ENCODE measurements around the gene ZNF512. TPM values are rescaled to one million over a fixed set of nuclear protein-coding genes. Genes with fewer than 3 reads are reported as not detected.
"Not testable (repeated sequence)": the region's sequence is repeated elsewhere in the genome, so short reads cannot be mapped to it uniquely, and the experiment has no call there.

Gene ZNF512
- total RNA-seq, 4 donors from 2014 or later = 9.2 to 33.3 (median 20.2) TPM

- 83 to 93% methylated on average over 3 of the region's 3 CpGs for WGBS, 2 donors (ENCODE audit: low coverage in 1 of 2)
- TF ChIP-seq POLR2AphosphoS5 (IDR thresholded peaks at IDR 0.05) (no peak), EP300 (IDR thresholded peaks at IDR 0.05; ENCODE audit: low read depth) (no peak)
- TF ChIP-seq, protein P1, sequence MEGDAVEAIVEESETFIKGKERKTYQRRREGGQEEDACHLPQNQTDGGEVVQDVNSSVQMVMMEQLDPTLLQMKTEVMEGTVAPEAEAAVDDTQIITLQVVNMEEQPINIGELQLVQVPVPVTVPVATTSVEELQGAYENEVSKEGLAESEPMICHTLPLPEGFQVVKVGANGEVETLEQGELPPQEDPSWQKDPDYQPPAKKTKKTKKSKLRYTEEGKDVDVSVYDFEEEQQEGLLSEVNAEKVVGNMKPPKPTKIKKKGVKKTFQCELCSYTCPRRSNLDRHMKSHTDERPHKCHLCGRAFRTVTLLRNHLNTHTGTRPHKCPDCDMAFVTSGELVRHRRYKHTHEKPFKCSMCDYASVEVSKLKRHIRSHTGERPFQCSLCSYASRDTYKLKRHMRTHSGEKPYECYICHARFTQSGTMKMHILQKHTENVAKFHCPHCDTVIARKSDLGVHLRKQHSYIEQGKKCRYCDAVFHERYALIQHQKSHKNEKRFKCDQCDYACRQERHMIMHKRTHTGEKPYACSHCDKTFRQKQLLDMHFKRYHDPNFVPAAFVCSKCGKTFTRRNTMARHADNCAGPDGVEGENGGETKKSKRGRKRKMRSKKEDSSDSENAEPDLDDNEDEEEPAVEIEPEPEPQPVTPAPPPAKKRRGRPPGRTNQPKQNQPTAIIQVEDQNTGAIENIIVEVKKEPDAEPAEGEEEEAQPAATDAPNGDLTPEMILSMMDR (IDR thresholded peaks at IDR 0.05) = no peak
These were observed 40.1 kb downstream of the ZNF512 start for GRCh38 chr2:27622921-27623384.

GRCh38 chr2:27624943-27625342 is 42.1 kb downstream of the ZNF512 start:
- in situ Hi-C loops (cut with MboI; ENCODE audit: low pct_ligation_motif_present in 1 of 4, low pct_unique_long_range_greater_than_20kb in 1 of 4, low sequenced_read_pairs in 3 of 4) = no loop called here
- Histone ChIP-seq H3K9me3 (no peaks in the 10 kb centered on the region), H3K36me3 (peaks cover 0 to 27% (median 9%) of the 10 kb centered on the region in 4 donors), H3K27me3 (no peaks in the 10 kb centered on the region), H3K4me3 (no peak overlapping the region), H3K27ac (no peak overlapping the region), H3K4me1 (peaks cover 14 to 17% (median 14%) of the 10 kb centered on the region in 4 donors)
- TF ChIP-seq, protein P1 (IDR thresholded peaks at IDR 0.05) = no peak
- TF ChIP-seq POLR2AphosphoS5 (IDR thresholded peaks at IDR 0.05) (no peak), EP300 (IDR thresholded peaks at IDR 0.05; ENCODE audit: low read depth) (no peak), POLR2A (IDR thresholded peaks at IDR 0.05) (no peak)
- intact Hi-C loops (cut with DNase I; ENCODE audit: low total_unique reads) = no loop called here
- no peak for DNase-seq

More at GRCh38 chr2:27622921-27623384, 40.1 kb downstream of the ZNF512 start:
- Histone ChIP-seq H3K4me3 (no peak overlapping the region), H3K27ac (no peak overlapping the region), H3K9me3 (no peaks in the 10 kb centered on the region), H3K36me3 (peaks cover 0 to 44% (median 10%) of the 10 kb centered on the region in 4 donors), H3K4me1 (peaks cover 3 to 6% (median 4%) of the 10 kb centered on the region in 4 donors), H3K27me3 (no peaks in the 10 kb centered on the region)
- DNase-seq = no peak
- intact Hi-C loops (cut with DNase I; ENCODE audit: low total_unique reads) = no loop called here
- in situ Hi-C loops (cut with MboI; ENCODE audit: low pct_ligation_motif_present in 1 of 4, low pct_unique_long_range_greater_than_20kb in 1 of 4, low sequenced_read_pairs in 3 of 4) = no loop called here

DNA sequence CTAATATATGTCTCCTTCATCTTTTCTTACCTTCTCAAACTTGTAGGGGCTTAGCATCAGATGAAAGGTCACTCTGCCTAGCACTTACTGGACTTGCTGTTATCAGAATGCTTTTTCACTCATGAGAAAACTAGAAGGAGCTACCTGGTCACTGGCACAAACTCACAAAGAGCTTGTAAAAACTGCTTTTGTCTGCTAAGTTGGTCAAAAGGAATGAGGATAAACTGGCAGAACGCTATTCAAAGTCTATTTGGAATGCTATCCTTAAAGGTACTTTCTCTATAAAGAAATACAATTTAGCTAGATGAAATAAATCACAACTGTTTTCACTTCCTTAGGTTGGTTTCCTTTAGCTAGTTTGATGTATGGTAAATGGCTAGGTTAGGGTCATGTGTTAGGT is 43.5 kb downstream of the ZNF512 start:
- H3K9me3 ChIP-seq; H3K4me3 ChIP-seq; H3K27ac ChIP-seq; DNase-seq; intact Hi-C loops (cut with DNase I; ENCODE audit: low total_unique reads); H3K27me3 ChIP-seq; in situ Hi-C loops (cut with MboI; ENCODE audit: low pct_ligation_motif_present in 1 of 4, low pct_unique_long_range_greater_than_20kb in 1 of 4, low sequenced_read_pairs in 3 of 4): not testable (repeated sequence)
- Histone ChIP-seq H3K36me3 (peaks cover 0 to 13% (median 6%) of the 10 kb centered on the region in 4 donors), H3K4me1 (peaks cover 14 to 19% (median 15%) of the 10 kb centered on the region in 4 donors)
- 88 to 100% methylated on average over 1 of the region's 1 CpG for WGBS, 2 donors (ENCODE audit: low coverage in 1 of 2)

DNA sequence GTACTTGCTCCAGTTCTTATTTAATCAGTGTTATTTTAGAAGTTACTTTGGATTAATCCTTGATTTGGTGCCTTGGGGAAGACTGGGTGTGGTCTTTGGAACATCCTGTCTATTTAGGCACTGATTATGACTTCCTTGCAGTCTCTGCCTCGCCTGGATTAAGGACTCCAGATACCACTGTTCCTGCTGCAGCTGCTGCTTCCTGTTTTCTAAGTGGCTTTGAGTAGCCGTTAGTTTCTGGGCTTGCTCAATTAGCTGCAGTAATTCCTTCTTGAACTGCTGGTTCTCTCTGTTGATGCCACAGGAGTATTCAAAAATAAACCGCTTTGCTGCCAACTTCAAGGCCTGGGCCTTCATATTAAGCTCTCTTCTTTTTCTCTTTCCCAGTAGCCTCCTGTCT is 44.1 kb downstream of the ZNF512 start:
- DNase-seq; H3K27me3 ChIP-seq; intact Hi-C loops (cut with DNase I; ENCODE audit: low total_unique reads); H3K36me3 ChIP-seq; in situ Hi-C loops (cut with MboI; ENCODE audit: low pct_ligation_motif_present in 1 of 4, low pct_unique_long_range_greater_than_20kb in 1 of 4, low sequenced_read_pairs in 3 of 4); H3K9me3 ChIP-seq; H3K4me3 ChIP-seq: not testable (repeated sequence)
- peak overlapping the region in 3 of 4 donors; percentile 7 to 79 (median 73) for H3K27ac ChIP-seq
- H3K4me1 ChIP-seq = peaks cover 14 to 19% (median 15%) of the 10 kb centered on the region in 4 donors
- 47 to 67% methylated on average over 2 to 3 of the region's 3 CpGs for WGBS, 2 donors (ENCODE audit: low coverage in 1 of 2)

GRCh38 chr2:27627963-27628766 is 45.3 kb downstream of the ZNF512 start:
- no peak for TF ChIP-seq POLR2A (IDR thresholded peaks at IDR 0.05)
- no peak for TF ChIP-seq POLR2AphosphoS5 (IDR thresholded peaks at IDR 0.05)
- no peak for TF ChIP-seq EP300 (IDR thresholded peaks at IDR 0.05; ENCODE audit: low read depth)
- TF ChIP-seq, protein P1 (IDR thresholded peaks at IDR 0.05) = no peak
- no peaks in the 10 kb centered on the region for H3K27me3 ChIP-seq
- H3K4me3 ChIP-seq = peak overlapping the region; percentile 50 to 88 (median 76)
- in situ Hi-C loops (cut with MboI; ENCODE audit: low pct_ligation_motif_present in 1 of 4, low pct_unique_long_range_greater_than_20kb in 1 of 4, low sequenced_read_pairs in 3 of 4) (no loop called here), intact Hi-C loops (cut with DNase I; ENCODE audit: low total_unique reads) (no loop called here)
- H3K27ac ChIP-seq = peak overlapping the region; percentile 73 to 88 (median 80)
- 5 to 20% methylated on average over 1 to 18 of the region's 21 CpGs for WGBS, 2 donors (ENCODE audit: low coverage in 1 of 2)
- peaks cover 14 to 19% (median 15%) of the 10 kb centered on the region in 4 donors for H3K4me1 ChIP-seq
- no peaks in the 10 kb centered on the region for H3K9me3 ChIP-seq
- H3K36me3 ChIP-seq = peaks cover 0 to 13% (median 0%) of the 10 kb centered on the region in 4 donors
- DNase-seq = no peak
